Psoas muscle (tissue), 8 donors: ENCODE measurements around the gene LAMA5. TPM values are rescaled to one million over a fixed set of nuclear protein-coding genes. Genes with fewer than 3 reads are reported as not detected.

Source experiments
- ATAC-seq, 4 donors: fragments of 200-7000 bp; cut with Tn5 transposase; one replicate each; pipeline ENCODE4 v1.9.1; 2020; ENCODE audit warnings: moderate library complexity in 3 of 4, mild to moderate bottlenecking in 2 of 4
- DNase-seq, 2 donors: peaks; one replicate each; pipeline ENCODE4 v3.0.0-alpha.2; 2020
- H3K27ac ChIP-seq: fragments of 200-600 bp; one replicate; pipeline ENCODE4 v1.8.0; 2022
- H3K27me3 ChIP-seq, 3 donors: fragments of 200-600 bp in 1 of 3; one replicate each; pipeline versions ENCODE4 v1.6.1 to v1.8.0; 2013 to 2022; ENCODE audit warnings: low read length in 2 of 3, mild to moderate bottlenecking in 2 of 3, moderate library complexity in 1 of 3; ENCODE audit not compliant: insufficient read depth in 3 of 3
- H3K36me3 ChIP-seq, 2 donors: fragments of 200-600 bp in 1 of 2; one replicate each; pipeline versions ENCODE4 v1.6.1 to v1.8.0; 2013 to 2022; ENCODE audit warnings: low read depth in 1 of 2, mild to moderate bottlenecking in 1 of 2, moderate library complexity in 1 of 2; ENCODE audit not compliant: insufficient read depth in 1 of 2
- H3K4me1 ChIP-seq: fragments of 200-600 bp; one replicate; pipeline ENCODE4 v1.8.0; 2022
- H3K4me3 ChIP-seq: fragments of 200-600 bp; one replicate; pipeline ENCODE4 v1.8.0; 2022; ENCODE audit warnings: mild to moderate bottlenecking
- H3K9me3 ChIP-seq: fragments of 200-600 bp; one replicate; pipeline ENCODE4 v1.8.0; 2022
- WGBS, 3 donors: extraction: QIAGEN DNeasy Blood & Tissue Kit; methylation state at CpG; one replicate each; pipeline versions ENCODE4 v1.1.6 to v1.1.7; 2013; 5-methylcytosine and 5-hydroxymethylcytosine counted together
- intact Hi-C, 2 donors: fragments of 100-400 bp; cut with DNase I; formaldehyde crosslinking; loops; one replicate each; pipeline versions ENCODE4 v1.11.0 to v1.14.2; 2022
- polyA plus RNA-seq, 3 donors: library from polyadenylated mRNA; stranded (reverse); fragments of 200-250 nt; gene quantifications; one replicate each; pipeline ENCODE4 v1.2.3, GENCODE V29; 2013
- total RNA-seq, 4 donors: library from RNA; stranded (reverse); fragmentation: NEBNext Ultra II Directional in 2 of 4; extraction: Animal tissue kit (Norgen Biotek cat#: 25700) in 2 of 4; gene quantifications; one replicate each; pipeline versions ENCODE4 v1.2.1 to v1.2.4, GENCODE V29; 2021 to 2023
- TF ChIP-seq, protein P1 (sequence below): fragments of 200-600 bp; IDR thresholded peaks from one replicate; pipeline ENCODE4 v1.8.0; 2022; ENCODE audit warnings: antibody characterized with exemption
- donor health status: healthy with polysubstance abuse.
- donor health status: DM: no; HTN: no; CAD: no; lungs with moderate emphysema.
- donor health status: Bipolar disorder and iron deficiency.
- donor health status: healthy.
- donor health status: DM: yes; HTN: yes; CAD: no.
- donor health status: DM: no; HTN: no; CAD: no.
- donor health status: DM: no; HTN: no; CAD: no.
- donor health status: DM: yes; HTN: yes; CAD: no.

Gene LAMA5
- total and polyA plus RNA-seq, 7 donors: 14.4 to 74.6 (median 34.2) TPM

DNA sequence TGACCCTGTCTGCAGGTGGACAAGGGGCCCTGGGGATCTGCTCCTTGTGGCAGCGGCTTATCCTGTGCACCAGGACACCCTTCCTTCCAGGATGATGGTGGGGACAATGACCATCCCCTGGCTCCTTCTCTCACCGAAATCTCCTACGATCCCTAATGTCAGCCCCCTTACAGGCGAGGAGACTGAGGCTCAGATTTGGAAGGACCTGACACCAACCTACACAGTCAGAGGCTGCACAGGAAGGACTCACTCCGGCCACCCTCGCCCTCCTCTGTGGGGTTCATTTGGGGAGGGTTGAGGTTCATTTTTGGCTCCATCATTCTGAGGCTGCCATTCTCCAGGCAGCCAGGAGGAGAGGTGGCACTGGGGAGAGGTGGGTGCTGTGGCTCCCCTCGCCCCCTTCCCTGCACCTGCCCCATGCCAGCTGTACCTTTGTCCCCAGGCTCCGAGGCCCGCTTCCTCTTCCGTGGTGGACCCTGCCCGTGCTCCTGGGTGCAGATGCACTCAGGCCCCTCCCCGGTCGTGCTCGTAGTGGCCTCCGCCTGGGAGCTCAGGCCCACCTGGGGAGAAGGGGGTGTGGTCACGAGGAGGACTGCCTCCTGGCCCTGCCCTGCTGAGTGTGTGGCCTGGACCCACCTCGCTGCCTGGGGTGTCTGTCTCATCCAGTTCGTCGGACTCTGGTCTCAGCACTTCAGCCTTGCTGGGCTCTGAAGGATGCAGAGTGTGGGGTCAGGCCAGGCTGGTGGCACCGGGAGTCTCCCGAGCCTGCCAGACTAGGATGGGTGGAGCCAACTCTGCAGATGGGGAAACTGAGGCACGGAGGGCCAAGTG is 45.3 kb upstream of the LAMA5 start:
- H3K9me3 ChIP-seq: no peaks in the 10 kb centered on the region
- TF ChIP-seq, protein P1, sequence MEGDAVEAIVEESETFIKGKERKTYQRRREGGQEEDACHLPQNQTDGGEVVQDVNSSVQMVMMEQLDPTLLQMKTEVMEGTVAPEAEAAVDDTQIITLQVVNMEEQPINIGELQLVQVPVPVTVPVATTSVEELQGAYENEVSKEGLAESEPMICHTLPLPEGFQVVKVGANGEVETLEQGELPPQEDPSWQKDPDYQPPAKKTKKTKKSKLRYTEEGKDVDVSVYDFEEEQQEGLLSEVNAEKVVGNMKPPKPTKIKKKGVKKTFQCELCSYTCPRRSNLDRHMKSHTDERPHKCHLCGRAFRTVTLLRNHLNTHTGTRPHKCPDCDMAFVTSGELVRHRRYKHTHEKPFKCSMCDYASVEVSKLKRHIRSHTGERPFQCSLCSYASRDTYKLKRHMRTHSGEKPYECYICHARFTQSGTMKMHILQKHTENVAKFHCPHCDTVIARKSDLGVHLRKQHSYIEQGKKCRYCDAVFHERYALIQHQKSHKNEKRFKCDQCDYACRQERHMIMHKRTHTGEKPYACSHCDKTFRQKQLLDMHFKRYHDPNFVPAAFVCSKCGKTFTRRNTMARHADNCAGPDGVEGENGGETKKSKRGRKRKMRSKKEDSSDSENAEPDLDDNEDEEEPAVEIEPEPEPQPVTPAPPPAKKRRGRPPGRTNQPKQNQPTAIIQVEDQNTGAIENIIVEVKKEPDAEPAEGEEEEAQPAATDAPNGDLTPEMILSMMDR: no peak
- H3K27me3 ChIP-seq: peaks cover 0 to 7% (median 2%) of the 10 kb centered on the region in 3 donors
- no peaks in the 10 kb centered on the region for H3K36me3 ChIP-seq
- ATAC-seq (no peak), DNase-seq (no peak)
- 83 to 84% (median 83%) methylated on average over 21 to 22 of the region's 22 CpGs for WGBS, 3 donors
- H3K4me3 ChIP-seq: no peak overlapping the region
- H3K27ac ChIP-seq: no peak overlapping the region
- intact Hi-C loops: loop anchor here (5.0 to 10.0 kb wide), 2 partner anchors 202 to 205 kb away; no protein-coding TSS in a partner anchor
- peaks cover 14% of the 10 kb centered on the region for H3K4me1 ChIP-seq

DNA sequence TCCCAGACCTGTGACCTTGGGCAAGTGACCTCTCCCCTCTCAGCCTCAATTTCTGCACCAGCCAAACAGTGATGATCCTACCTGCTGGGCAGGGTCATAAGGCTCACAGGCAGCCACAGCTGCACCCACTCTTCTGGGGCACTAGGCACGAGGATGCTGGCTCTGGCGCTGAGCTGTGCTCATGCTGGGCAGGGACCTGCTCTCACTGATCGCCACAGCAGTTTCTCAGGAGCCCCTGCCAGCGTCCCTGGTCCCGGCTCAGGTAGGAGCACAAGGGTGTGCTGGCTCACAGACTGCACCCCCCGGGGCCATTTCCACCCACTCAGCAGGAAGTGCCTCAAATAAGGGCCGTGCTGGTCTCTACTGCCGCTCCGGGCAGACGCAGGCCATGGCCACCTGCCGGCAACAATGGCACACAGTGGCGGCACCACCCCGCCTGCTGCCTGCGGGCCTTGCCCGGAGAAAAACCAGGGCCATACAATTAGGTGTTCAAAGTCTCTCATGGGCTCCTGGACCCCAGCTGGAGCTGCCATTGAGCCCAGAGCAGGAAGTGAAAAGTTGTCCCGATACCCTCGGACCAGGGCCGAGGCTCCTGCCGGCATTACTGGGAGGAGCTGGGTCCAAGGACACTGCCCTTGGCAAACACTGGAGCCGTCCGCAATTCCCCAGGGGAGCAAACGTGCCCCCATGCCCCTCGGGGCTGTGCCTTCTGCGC is 44.5 kb upstream of the LAMA5 start:
- peaks cover 0 to 7% (median 2%) of the 10 kb centered on the region in 3 donors for H3K27me3 ChIP-seq
- 83 to 85% (median 84%) methylated on average over 24 of the region's 24 CpGs for WGBS, 3 donors
- no peak overlapping the region for H3K4me3 ChIP-seq
- intact Hi-C loops: loop anchor here (5.0 to 10.0 kb wide), 2 partner anchors 203 to 206 kb away; no protein-coding TSS in a partner anchor
- no peaks in the 10 kb centered on the region for H3K36me3 ChIP-seq
- peaks cover 16% of the 10 kb centered on the region for H3K4me1 ChIP-seq
- H3K9me3 ChIP-seq: no peaks in the 10 kb centered on the region
- H3K27ac ChIP-seq: no peak overlapping the region
- ATAC-seq (no peak), DNase-seq (no peak)
- TF ChIP-seq, protein P1: no peak

DNA sequence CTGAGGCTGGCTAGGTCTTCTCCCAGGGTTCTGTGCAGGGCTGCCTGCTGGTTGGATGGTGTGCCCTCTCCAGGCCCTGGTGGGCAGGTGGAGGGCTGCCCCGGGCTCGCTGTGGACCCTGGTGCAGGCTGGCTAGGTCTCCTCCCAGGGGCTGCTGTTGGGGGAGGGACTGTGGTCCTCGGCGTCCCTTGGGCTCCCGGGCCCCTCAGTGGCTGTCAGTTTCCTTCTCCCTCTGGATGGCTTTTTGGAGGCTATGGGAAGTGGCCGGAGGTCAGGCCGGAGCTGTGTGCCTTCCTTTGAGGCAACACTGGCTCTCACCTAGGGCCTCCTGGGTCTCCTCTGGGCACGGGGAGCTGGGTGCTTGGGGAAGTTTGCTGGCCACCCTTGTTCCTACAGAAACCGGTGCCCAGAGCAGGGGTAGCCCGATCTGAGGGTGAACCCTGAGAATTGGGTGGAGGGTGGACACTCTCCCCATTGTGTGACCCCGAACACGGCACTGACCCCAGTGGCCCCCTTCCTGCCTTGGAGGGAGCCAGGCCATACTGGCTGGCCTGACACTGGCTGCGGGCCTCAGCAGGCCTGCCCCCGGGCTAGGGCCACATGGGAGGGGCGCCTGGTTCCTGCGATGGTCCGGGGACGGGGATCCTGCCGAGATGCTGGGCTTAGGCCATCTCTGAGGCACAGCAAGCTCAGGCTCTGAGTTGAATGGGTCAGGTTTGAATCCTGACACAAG is 43.8 kb upstream of the LAMA5 start:
- TF ChIP-seq, protein P1: no peak
- Histone ChIP-seq H3K4me1 (peaks cover 21% of the 10 kb centered on the region), H3K9me3 (no peaks in the 10 kb centered on the region), H3K4me3 (no peak overlapping the region), H3K36me3 (no peaks in the 10 kb centered on the region), H3K27me3 (peaks cover 0 to 7% (median 0%) of the 10 kb centered on the region in 3 donors), H3K27ac (no peak overlapping the region)
- DNase-seq (no peak), ATAC-seq (no peak)
- WGBS, 3 donors: 76 to 83% (median 81%) methylated on average over 19 of the region's 19 CpGs
- intact Hi-C loops: loop anchor here (5.0 to 10.0 kb wide), 2 partner anchors 204 to 206 kb away; no protein-coding TSS in a partner anchor

DNA sequence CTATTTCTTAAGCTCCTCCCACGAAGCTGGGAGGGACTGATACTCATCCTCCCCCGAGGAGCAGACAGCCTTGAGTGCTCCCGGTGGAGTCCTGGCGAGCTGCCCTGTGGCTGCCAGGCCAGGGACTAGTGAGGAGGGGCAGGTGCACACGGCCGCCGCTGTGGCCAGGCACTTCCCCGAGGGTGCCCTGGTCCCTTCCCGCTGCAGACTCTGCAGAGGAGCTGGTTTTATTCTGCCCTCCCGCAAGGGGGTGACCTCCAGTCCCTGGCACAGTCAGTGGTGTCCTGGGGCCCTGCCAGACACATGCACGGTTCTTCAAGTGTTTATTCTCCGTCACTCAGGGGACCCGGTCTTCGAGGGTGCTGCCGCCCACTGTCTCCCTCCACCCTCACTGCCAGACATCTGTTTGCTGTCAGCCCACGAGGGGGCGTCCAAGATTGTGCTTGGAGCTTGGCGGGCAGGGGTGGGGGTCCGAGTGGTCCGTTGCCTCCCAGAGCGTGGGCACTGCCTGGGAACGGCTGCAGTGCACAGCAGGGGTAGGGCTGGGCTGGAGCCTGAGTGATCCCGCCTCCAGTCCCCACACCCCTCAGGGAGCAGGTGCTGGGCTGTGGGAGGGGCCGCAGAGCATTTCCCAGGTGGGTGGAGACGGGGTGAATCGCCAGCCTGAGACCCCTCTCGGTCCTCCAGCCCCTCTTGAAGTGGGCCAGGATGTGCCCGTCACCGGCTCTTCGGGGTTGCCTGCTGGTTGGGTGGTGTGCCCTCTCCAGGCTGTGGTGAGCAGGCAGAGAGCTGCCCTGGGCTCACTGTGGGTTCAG is 43.0 kb upstream of the LAMA5 start:
- WGBS, 3 donors: 8 to 11% (median 9%) methylated on average over 25 to 30 of the region's 30 CpGs
- TF ChIP-seq, protein P1: peak; percentile 42
- Histone ChIP-seq H3K9me3 (no peaks in the 10 kb centered on the region), H3K4me1 (peaks cover 26% of the 10 kb centered on the region), H3K27ac (no peak overlapping the region), H3K4me3 (no peak overlapping the region), H3K36me3 (no peaks in the 10 kb centered on the region), H3K27me3 (no peaks in the 10 kb centered on the region)
- DNase-seq (peak; percentile 47 to 61), ATAC-seq (peak in 3 of 4 donors; percentile 18 to 43 (median 20))
- intact Hi-C loops: loop anchor here (5.0 to 10.0 kb wide), 3 partner anchors 82 to 207 kb away; no protein-coding TSS in a partner anchor
